ENCODE results near the gene GINS1. TPM values are rescaled to one million over a fixed set of nuclear protein-coding genes. Genes with fewer than 3 reads are reported as not detected.

Gene GINS1
- total and polyA plus RNA-seq, 2 of the 13 experiments (the other 11 are each of a cell fraction or from before 2014, with no cell fraction given) = 14.6 to 59.9 TPM

DNA sequence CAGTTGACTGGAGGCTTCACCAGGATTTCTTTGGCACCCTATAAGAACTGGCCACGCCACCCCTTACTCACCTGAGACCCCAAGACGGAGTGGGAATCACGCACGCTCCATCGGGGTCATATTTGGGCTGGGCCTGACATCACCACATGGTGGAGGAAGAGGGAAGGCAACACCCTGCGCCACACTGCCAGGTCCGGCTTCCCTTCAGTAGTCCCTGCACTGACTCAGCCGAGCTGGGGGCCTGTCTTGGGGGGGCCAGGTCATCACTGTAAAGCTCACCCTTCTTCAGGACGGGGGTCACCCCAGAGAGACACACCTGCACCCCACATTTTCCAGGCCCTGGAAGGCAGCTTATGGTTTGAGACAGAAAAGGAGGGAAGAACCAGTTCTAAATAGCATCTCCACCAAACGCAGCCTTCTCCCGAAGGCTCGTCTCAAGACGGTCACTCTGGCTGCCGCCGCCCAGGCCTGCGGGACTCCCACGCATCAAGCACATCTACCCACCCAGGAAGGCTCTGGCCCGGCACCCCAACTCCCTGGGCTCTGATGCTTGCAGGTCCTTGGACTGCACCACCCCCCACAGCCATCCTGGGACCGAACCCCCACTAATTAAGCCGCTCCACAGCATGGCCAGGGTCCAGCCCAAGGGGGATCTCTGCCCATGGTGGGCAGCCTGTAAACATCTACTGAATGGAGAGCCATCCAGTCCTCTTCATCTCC lies 51.8 kb downstream of the GINS1 start:
- no peak overlapping the region for H3K27ac ChIP-seq (ENCODE audit: extremely low read length, insufficient read depth, low read length)
- no TSS peak for BruUV-seq (replicated peaks)
- H2AFZ ChIP-seq (ENCODE audit: low read length) = no peak overlapping the region
- H3K79me2 ChIP-seq (ENCODE audit: insufficient read depth, low read length) = no peaks in the 10 kb centered on the region
- H4K20me1 ChIP-seq (ENCODE audit: insufficient read depth, low read length) = no peaks in the 10 kb centered on the region
- FAIRE-seq (no peak), ATAC-seq (peak; percentile 3; the same call in 1 of the 3 replicates), DNase-seq (ENCODE audit: low spot score) (no peak)
- in situ Hi-C loops (cut with HindIII; ENCODE audit: extremely low pct_ligation_motif_present, low pct_unique_long_range_greater_than_20kb) (no loop called here), intact Hi-C loops (cut with micrococcal nuclease; ENCODE audit: unreplicated experiment) (no loop called here)
- TF ChIP-seq TMF1 (CRISPR knock-in tag; IDR thresholded peaks at IDR 0.05; ENCODE audit: low read depth) (no peak), AGO2 (optimal IDR thresholded peaks at IDR 0.05; ENCODE audit: low read depth, low read length) (peak; percentile 60), MYC (CRISPR knock-in tag; IDR thresholded peaks at IDR 0.05; ENCODE audit: borderline replicate concordance) (no peak)
- H3K27me3 ChIP-seq (ENCODE audit: control insufficient read depth in 1 of 2, insufficient read depth in 2 of 2, low read length in 2 of 2) = no peaks in the 10 kb centered on the region
- no peak overlapping the region for H3K4me3 ChIP-seq (replicated peaks in 1 of 3; ENCODE audit: insufficient read depth in 1 of 3, low read depth in 2 of 3, low read length in 3 of 3)
- no peak overlapping the region for H3K9ac ChIP-seq (ENCODE audit: insufficient read depth, low read depth, low read length)
- ChIA-PET CTCF (ENCODE audit: low intra/inter-chr PET ratio, low total read pairs) (no interaction called here), POLR2A (no interaction called here)
- H3K36me3 ChIP-seq (replicated peaks in 1 of 2; ENCODE audit: control insufficient read depth in 1 of 2, insufficient read depth in 2 of 2, low read length in 2 of 2) = peaks cover 42 to 65% of the 10 kb centered on the region in 2 experiments
- 90% methylated on average over 19 of the region's 20 CpGs for WGBS (ENCODE audit: low lambda C conversion rate)
- no peak overlapping the region for H3K4me2 ChIP-seq (ENCODE audit: low read depth, low read length)
- H3K4me1 ChIP-seq (ENCODE audit: insufficient read depth, low read length) = no peaks in the 10 kb centered on the region
- H3K9me3 ChIP-seq (ENCODE audit: low read length) = no peaks in the 10 kb centered on the region

- 92% methylated on average over 11 of the region's 12 CpGs for WGBS (ENCODE audit: low lambda C conversion rate)
- Histone ChIP-seq H3K4me2 (ENCODE audit: low read depth, low read length) (no peak overlapping the region), H3K79me2 (ENCODE audit: insufficient read depth, low read length) (no peaks in the 10 kb centered on the region), H3K27me3 (ENCODE audit: control insufficient read depth in 1 of 2, insufficient read depth in 2 of 2, low read length in 2 of 2) (no peaks in the 10 kb centered on the region), H3K4me3 (replicated peaks in 1 of 3; ENCODE audit: insufficient read depth in 1 of 3, low read depth in 2 of 3, low read length in 3 of 3) (no peak overlapping the region), H3K36me3 (replicated peaks in 1 of 2; ENCODE audit: control insufficient read depth in 1 of 2, insufficient read depth in 2 of 2, low read length in 2 of 2) (peaks cover 41 to 65% of the 10 kb centered on the region in 2 experiments), H3K4me1 (ENCODE audit: insufficient read depth, low read length) (no peaks in the 10 kb centered on the region), H4K20me1 (ENCODE audit: insufficient read depth, low read length) (no peaks in the 10 kb centered on the region), H3K9me3 (ENCODE audit: low read length) (no peaks in the 10 kb centered on the region), H3K9ac (ENCODE audit: insufficient read depth, low read depth, low read length) (no peak overlapping the region), H3K27ac (ENCODE audit: extremely low read length, insufficient read depth, low read length) (no peak overlapping the region), H2AFZ (ENCODE audit: low read length) (no peak overlapping the region)
- FAIRE-seq (no peak), DNase-seq (ENCODE audit: low spot score) (no peak), ATAC-seq (peak; percentile 8)
- in situ Hi-C loops (cut with HindIII; ENCODE audit: extremely low pct_ligation_motif_present, low pct_unique_long_range_greater_than_20kb) (no loop called here), intact Hi-C loops (cut with micrococcal nuclease; ENCODE audit: unreplicated experiment) (loop anchor here (1.0 kb wide), 1 partner anchor 45 kb away; no protein-coding TSS in a partner anchor)
- ChIA-PET CTCF (ENCODE audit: low intra/inter-chr PET ratio, low total read pairs) (no interaction called here), POLR2A (no interaction called here)
- no TSS peak for BruUV-seq (replicated peaks)
- TF ChIP-seq RXRA (CRISPR knock-in tag; IDR thresholded peaks at IDR 0.05) (0 out of 2 replicates have a peak, but pooled peaks have one; percentile 8), IKZF5 (CRISPR knock-in tag; IDR thresholded peaks at IDR 0.05) (no peak)
Measured at GRCh38 chr20:25459916-25460535, 52.6 kb downstream of the GINS1 start.

Data from HepG2 (cell line).